ENCODE results near the gene CDH4. TPM values are rescaled to one million over a fixed set of nuclear protein-coding genes. Genes with fewer than 3 reads are reported as not detected.

CDH4 gene
- total RNA-seq, 1 experiment from 2014 or later: 25.0 TPM

DNA sequence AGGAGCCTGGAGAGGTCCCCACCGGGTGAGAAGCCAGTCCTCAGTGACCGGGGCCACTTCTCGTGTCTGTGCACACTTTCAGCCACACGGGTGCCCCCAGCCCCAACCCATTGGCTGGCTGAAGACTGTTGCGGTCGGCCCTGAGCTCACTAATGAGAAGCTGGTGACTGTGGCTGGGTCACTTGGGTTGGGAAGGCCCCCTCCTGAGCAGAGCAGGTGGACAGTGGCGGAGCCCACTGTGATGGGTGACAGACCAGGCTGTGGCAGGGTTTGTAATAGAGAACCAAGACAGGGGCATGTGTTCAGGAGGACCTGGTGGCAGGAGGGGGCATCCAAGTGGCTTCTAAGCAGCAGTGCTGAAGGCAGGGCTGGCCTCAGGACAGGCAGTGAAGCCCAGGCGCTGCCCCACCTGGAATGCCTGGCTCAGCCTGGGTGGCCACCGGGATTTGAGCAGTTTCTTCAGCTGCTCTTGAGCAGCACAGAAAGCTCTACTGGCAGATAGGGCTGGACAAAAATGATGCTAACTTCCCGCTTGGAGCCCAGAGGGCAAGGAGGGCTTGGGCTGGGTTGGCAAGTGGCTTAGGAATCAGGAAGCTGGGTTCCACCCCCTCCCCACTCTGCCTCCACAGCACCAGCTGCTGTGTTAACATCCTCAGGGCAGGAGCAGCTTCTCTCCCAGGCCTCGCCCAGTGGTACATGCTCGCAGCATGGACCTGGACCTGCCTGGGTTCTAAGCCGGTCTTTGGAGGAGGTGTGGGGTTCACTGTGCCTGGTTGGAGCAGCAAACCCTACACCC is 256.4 kb downstream of the CDH4 start:
- CTCF ChIA-PET: interaction anchor here (0.7 kb wide), 1 partner anchor 48 kb away, joined by 3 read pairs; no protein-coding TSS in a partner anchor
- Mint-ChIP-seq H3K9me3 (ENCODE audit: unreplicated experiment) (no peaks in the 10 kb centered on the region), H3K4me1 (ENCODE audit: insufficient read depth, unreplicated experiment) (no peaks in the 10 kb centered on the region), H3K27me3 (ENCODE audit: insufficient read depth, unreplicated experiment) (no peaks in the 10 kb centered on the region), H3K36me3 (ENCODE audit: insufficient read depth, unreplicated experiment) (peaks cover under 1% of the 10 kb centered on the region), H3K27ac (ENCODE audit: low read depth, unreplicated experiment) (no peak overlapping the region), H3K4me3 (ENCODE audit: unreplicated experiment) (no peak overlapping the region)
- no peak for DNase-seq (ENCODE audit: unreplicated experiment)
- TF ChIP-seq, protein P1, sequence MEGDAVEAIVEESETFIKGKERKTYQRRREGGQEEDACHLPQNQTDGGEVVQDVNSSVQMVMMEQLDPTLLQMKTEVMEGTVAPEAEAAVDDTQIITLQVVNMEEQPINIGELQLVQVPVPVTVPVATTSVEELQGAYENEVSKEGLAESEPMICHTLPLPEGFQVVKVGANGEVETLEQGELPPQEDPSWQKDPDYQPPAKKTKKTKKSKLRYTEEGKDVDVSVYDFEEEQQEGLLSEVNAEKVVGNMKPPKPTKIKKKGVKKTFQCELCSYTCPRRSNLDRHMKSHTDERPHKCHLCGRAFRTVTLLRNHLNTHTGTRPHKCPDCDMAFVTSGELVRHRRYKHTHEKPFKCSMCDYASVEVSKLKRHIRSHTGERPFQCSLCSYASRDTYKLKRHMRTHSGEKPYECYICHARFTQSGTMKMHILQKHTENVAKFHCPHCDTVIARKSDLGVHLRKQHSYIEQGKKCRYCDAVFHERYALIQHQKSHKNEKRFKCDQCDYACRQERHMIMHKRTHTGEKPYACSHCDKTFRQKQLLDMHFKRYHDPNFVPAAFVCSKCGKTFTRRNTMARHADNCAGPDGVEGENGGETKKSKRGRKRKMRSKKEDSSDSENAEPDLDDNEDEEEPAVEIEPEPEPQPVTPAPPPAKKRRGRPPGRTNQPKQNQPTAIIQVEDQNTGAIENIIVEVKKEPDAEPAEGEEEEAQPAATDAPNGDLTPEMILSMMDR (IDR thresholded peaks at IDR 0.05; ENCODE audit: unreplicated experiment): no peak
- intact Hi-C loops (cut with micrococcal nuclease): no loop called here
- no TSS peak for BruUV-seq (replicated peaks)
- POLR2A ChIA-PET: no interaction called here

- Mint-ChIP-seq H3K27me3 (ENCODE audit: insufficient read depth, unreplicated experiment) (no peaks in the 10 kb centered on the region), H3K27ac (ENCODE audit: low read depth, unreplicated experiment) (no peak overlapping the region), H3K9me3 (ENCODE audit: unreplicated experiment) (no peaks in the 10 kb centered on the region), H3K36me3 (ENCODE audit: insufficient read depth, unreplicated experiment) (no peaks in the 10 kb centered on the region), H3K4me1 (ENCODE audit: insufficient read depth, unreplicated experiment) (no peaks in the 10 kb centered on the region), H3K4me3 (ENCODE audit: unreplicated experiment) (no peak overlapping the region)
- intact Hi-C loops (cut with micrococcal nuclease): no loop called here
- no peak for DNase-seq (ENCODE audit: unreplicated experiment)
- ChIA-PET CTCF (no interaction called here), POLR2A (no interaction called here)
- BruUV-seq (replicated peaks): no TSS peak
- TF ChIP-seq, protein P1 (IDR thresholded peaks at IDR 0.05; ENCODE audit: unreplicated experiment): no peak
These were observed 258.8 kb downstream of the CDH4 start for GRCh38 chr20:61510778-61511330.

DNA sequence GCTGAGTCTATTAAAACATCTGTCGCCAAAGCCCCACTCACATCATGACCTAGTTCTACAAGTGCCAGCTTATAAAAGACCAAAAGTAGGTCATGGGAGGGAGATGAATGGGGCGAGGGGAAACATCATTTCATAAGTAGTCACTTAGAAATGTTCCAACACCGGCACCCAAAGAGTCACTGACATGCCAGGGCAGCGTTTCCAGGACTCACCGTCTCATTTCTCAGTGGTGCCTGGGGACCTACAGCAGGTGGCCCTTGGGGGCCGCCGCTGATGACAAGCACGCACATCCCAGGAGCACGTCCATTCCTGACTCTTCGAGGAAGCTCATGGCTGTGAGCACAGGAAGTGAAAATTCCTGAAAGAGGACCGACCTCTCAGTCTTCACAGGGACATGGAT is 260.4 kb downstream of the CDH4 start:
- intact Hi-C loops (cut with micrococcal nuclease): no loop called here
- ChIA-PET CTCF (interaction anchor here (0.6 to 1.5 kb wide), 3 partner anchors 10 to 247 kb away, joined by 3 to 4 read pairs (median 3); no protein-coding TSS in a partner anchor), POLR2A (no interaction called here)
- Mint-ChIP-seq H3K4me1 (ENCODE audit: insufficient read depth, unreplicated experiment) (no peaks in the 10 kb centered on the region), H3K27me3 (ENCODE audit: insufficient read depth, unreplicated experiment) (no peaks in the 10 kb centered on the region), H3K4me3 (ENCODE audit: unreplicated experiment) (no peak overlapping the region), H3K36me3 (ENCODE audit: insufficient read depth, unreplicated experiment) (no peaks in the 10 kb centered on the region), H3K27ac (ENCODE audit: low read depth, unreplicated experiment) (no peak overlapping the region), H3K9me3 (ENCODE audit: unreplicated experiment) (no peaks in the 10 kb centered on the region)
- TF ChIP-seq, protein P1 (IDR thresholded peaks at IDR 0.05; ENCODE audit: unreplicated experiment): no peak
- no peak for DNase-seq (ENCODE audit: unreplicated experiment)
- no TSS peak for BruUV-seq (replicated peaks)

DNA sequence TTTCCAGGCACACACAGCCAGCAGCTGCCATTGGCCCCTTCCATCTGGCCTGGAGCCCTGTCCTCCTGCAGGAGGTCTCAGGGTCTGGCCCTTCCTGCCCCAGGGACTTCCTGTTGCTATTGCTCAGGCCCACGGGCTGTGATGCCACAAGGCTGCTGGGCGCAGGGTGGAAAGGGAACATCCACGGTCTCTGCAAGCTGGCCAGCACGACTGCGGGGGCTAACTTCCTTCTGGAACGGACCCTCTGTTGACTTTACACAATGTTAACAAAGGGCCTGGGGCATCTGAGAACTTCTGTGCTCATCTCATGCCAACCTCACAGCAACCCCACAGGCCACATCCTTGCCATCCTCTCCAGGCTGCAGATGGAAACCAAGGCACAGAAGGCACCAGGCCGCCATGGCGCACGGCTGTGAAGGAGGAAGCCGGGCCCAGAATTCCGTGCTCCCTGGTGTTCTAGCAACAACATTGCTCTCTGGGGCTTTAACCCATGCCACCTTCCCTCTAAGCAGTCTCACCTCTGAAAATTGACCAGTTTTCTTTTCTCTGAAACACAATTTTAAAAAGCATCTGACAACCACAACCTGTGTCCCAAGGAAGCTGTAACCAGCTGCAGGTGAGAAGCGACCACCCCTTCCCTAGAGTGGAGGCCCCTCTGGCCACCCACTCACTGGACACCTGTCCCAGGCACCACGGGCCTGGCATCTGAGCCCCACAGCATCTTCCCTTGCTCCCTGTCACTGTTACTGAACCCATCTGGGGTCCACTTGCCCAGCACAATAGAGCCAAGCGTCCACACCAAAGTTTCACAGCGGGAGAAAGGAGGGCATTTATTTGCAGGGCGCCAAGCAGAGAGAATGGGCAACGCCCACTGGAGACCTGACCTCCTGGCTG is 261.3 kb downstream of the CDH4 start:
- CTCF ChIA-PET: interaction anchor here (1.0 to 1.5 kb wide), 2 partner anchors 9 to 67 kb away, joined by 3 to 4 read pairs; no protein-coding TSS in a partner anchor
- no peak for DNase-seq (ENCODE audit: unreplicated experiment)
- no peak overlapping the region for H3K27ac Mint-ChIP-seq (ENCODE audit: low read depth, unreplicated experiment)

More for the DNA sequence above, 261.3 kb downstream of the CDH4 start:
- Mint-ChIP-seq H3K4me3 (ENCODE audit: unreplicated experiment) (no peak overlapping the region), H3K4me1 (ENCODE audit: insufficient read depth, unreplicated experiment) (no peaks in the 10 kb centered on the region), H3K27me3 (ENCODE audit: insufficient read depth, unreplicated experiment) (no peaks in the 10 kb centered on the region), H3K9me3 (ENCODE audit: unreplicated experiment) (peaks cover 3% of the 10 kb centered on the region), H3K36me3 (ENCODE audit: insufficient read depth, unreplicated experiment) (no peaks in the 10 kb centered on the region)
- BruUV-seq (replicated peaks): no TSS peak
- intact Hi-C loops (cut with micrococcal nuclease): no loop called here
- POLR2A ChIA-PET: interaction anchor here (0.7 kb wide), 1 partner anchor 14 kb away, joined by 3 read pairs; no protein-coding TSS in a partner anchor
- TF ChIP-seq, protein P1 (IDR thresholded peaks at IDR 0.05; ENCODE audit: unreplicated experiment): no peak

Data from MCF 10A (cell line).